ENCODE measurements around the gene PCSK9.
A peak's percentile ranks its signal among the peaks of the same experiment; 100 is the strongest.

Gene PCSK9

GRCh38 chr1:55000110-55001085 is 39.0 kb upstream of the PCSK9 start:
- TF ChIP-seq POLR2A (IDR thresholded peaks at IDR 0.05; ENCODE audit: low read length) (no peak), GATA1 (IDR thresholded peaks at IDR 0.05; ENCODE audit: low read depth, low read length) (no peak)
- no peak for DNase-seq

- no peak for TF ChIP-seq GATA1 (IDR thresholded peaks at IDR 0.05; ENCODE audit: low read depth, low read length)
- no peak for TF ChIP-seq POLR2A (IDR thresholded peaks at IDR 0.05; ENCODE audit: low read length)
Measured at GRCh38 chr1:55001311-55001710, 38.0 kb upstream of the PCSK9 start.

GRCh38 chr1:55002686-55003085 is 36.7 kb upstream of the PCSK9 start:
- TF ChIP-seq GATA1 (IDR thresholded peaks at IDR 0.05; ENCODE audit: low read depth, low read length) = no peak
- no peak for TF ChIP-seq POLR2A (IDR thresholded peaks at IDR 0.05; ENCODE audit: low read length)
- DNase-seq = no peak

More at GRCh38 chr1:55001311-55001710, 38.0 kb upstream of the PCSK9 start:
- no peak for DNase-seq

GRCh38 chr1:55005351-55006140 is 33.8 kb upstream of the PCSK9 start:
- peak; percentile 11 to 12 for DNase-seq
- TF ChIP-seq GATA1 (IDR thresholded peaks at IDR 0.05; ENCODE audit: low read depth, low read length) = no peak
- TF ChIP-seq POLR2A (IDR thresholded peaks at IDR 0.05; ENCODE audit: low read length) = no peak

- no peak for DNase-seq
- TF ChIP-seq GATA1 (IDR thresholded peaks at IDR 0.05; ENCODE audit: low read depth, low read length) = no peak
- no peak for TF ChIP-seq POLR2A (IDR thresholded peaks at IDR 0.05; ENCODE audit: low read length)
Measured at GRCh38 chr1:55006931-55007330, 32.4 kb upstream of the PCSK9 start.

- TF ChIP-seq POLR2A (IDR thresholded peaks at IDR 0.05; ENCODE audit: low read length) = no peak
- no peak for TF ChIP-seq GATA1 (IDR thresholded peaks at IDR 0.05; ENCODE audit: low read depth, low read length)
- DNase-seq = no peak
Measured at GRCh38 chr1:55007625-55008024, 31.7 kb upstream of the PCSK9 start.

- TF ChIP-seq POLR2A (IDR thresholded peaks at IDR 0.05; ENCODE audit: low read length) (no peak), GATA1 (IDR thresholded peaks at IDR 0.05; ENCODE audit: low read depth, low read length) (no peak)
- DNase-seq = no peak
Measured at GRCh38 chr1:55010194-55010886, 29.0 kb upstream of the PCSK9 start.

GRCh38 chr1:55010887-55011217 is 28.5 kb upstream of the PCSK9 start:
- no peak for TF ChIP-seq POLR2A (IDR thresholded peaks at IDR 0.05; ENCODE audit: low read length)
- no peak for TF ChIP-seq GATA1 (IDR thresholded peaks at IDR 0.05; ENCODE audit: low read depth, low read length)
- no peak for DNase-seq

- DNase-seq = no peak
- TF ChIP-seq POLR2A (IDR thresholded peaks at IDR 0.05; ENCODE audit: low read length) = no peak
- no peak for TF ChIP-seq GATA1 (IDR thresholded peaks at IDR 0.05; ENCODE audit: low read depth, low read length)
Measured at GRCh38 chr1:55012661-55013060, 26.7 kb upstream of the PCSK9 start.

GRCh38 chr1:55015123-55015522 is 24.2 kb upstream of the PCSK9 start:
- no peak for TF ChIP-seq POLR2A (IDR thresholded peaks at IDR 0.05; ENCODE audit: low read length)
- no peak for TF ChIP-seq GATA1 (IDR thresholded peaks at IDR 0.05; ENCODE audit: low read depth, low read length)

GRCh38 chr1:55015731-55016620 is 23.4 kb upstream of the PCSK9 start:
- no peak for DNase-seq
- TF ChIP-seq POLR2A (IDR thresholded peaks at IDR 0.05; ENCODE audit: low read length) (no peak), GATA1 (IDR thresholded peaks at IDR 0.05; ENCODE audit: low read depth, low read length) (no peak)

More at GRCh38 chr1:55015123-55015522, 24.2 kb upstream of the PCSK9 start:
- DNase-seq = no peak

GRCh38 chr1:55018395-55018794 is 21.0 kb upstream of the PCSK9 start:
- TF ChIP-seq POLR2A (IDR thresholded peaks at IDR 0.05; ENCODE audit: low read length) = no peak
- no peak for TF ChIP-seq GATA1 (IDR thresholded peaks at IDR 0.05; ENCODE audit: low read depth, low read length)
- DNase-seq = no peak

Measured in erythroblast (primary cell).